ENCODE measurements around the gene F2RL1.
"Not testable (repeated sequence)": the region's sequence is repeated elsewhere in the genome, so short reads cannot be mapped to it uniquely, and the experiment has no call there.

GRCh38 chr5:76826416-76826815 lies 7.6 kb downstream of the F2RL1 start:
- not testable (repeated sequence) for TF ChIP-seq CTCF (conservative IDR thresholded peaks at IDR 0.05; ENCODE audit: low read length); EZH2phosphoT487 (IDR thresholded peaks at IDR 0.05; ENCODE audit: borderline replicate concordance, low read depth, low read length)
